PC-9 (cell line): ENCODE measurements around the gene UTP4.

Source experiments
- EZH2 ChIP-seq: fragments of 200-600 bp; sonication (generic); IDR thresholded peaks from 2 replicates; pipeline ENCODE4 v1.8.0; 2017; ENCODE audit warnings: antibody characterized with exemption, low read depth
- TF ChIP-seq, protein P1 (sequence below): fragments of 200-600 bp; sonication (generic); conservative IDR thresholded peaks from 2 replicates; pipeline ENCODE4 v1.6.1; 2017; ENCODE audit warnings: mixed run types, antibody characterized with exemption, mild to moderate bottlenecking, moderate library complexity

- TF ChIP-seq, protein P1, sequence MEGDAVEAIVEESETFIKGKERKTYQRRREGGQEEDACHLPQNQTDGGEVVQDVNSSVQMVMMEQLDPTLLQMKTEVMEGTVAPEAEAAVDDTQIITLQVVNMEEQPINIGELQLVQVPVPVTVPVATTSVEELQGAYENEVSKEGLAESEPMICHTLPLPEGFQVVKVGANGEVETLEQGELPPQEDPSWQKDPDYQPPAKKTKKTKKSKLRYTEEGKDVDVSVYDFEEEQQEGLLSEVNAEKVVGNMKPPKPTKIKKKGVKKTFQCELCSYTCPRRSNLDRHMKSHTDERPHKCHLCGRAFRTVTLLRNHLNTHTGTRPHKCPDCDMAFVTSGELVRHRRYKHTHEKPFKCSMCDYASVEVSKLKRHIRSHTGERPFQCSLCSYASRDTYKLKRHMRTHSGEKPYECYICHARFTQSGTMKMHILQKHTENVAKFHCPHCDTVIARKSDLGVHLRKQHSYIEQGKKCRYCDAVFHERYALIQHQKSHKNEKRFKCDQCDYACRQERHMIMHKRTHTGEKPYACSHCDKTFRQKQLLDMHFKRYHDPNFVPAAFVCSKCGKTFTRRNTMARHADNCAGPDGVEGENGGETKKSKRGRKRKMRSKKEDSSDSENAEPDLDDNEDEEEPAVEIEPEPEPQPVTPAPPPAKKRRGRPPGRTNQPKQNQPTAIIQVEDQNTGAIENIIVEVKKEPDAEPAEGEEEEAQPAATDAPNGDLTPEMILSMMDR = no peak
- TF ChIP-seq EZH2 = no peak
Observed at GRCh38 chr16:69087161-69087581, 45.3 kb upstream of the UTP4 start.
